Activated naive CD8-positive, alpha-beta T cell treated with anti-CD3 and anti-CD28 coated beads, Interleukin-2, amount 10 ng/mL, durations not matched to agents 7 days and 5 days (primary cell): ENCODE results near the gene PROB1. TPM values are rescaled to one million over a fixed set of nuclear protein-coding genes. Genes with fewer than 3 reads are reported as not detected.
A peak's percentile ranks its signal among the peaks of the same experiment; 100 is the strongest.

Experiments
- ATAC-seq: fragments of 150-1000 bp; cut with Tn5 transposase; one replicate; pipeline ENCODE4 v1.10.0; 2021; ENCODE audit warnings: low read depth, moderate library complexity
- POLR2A ChIA-PET: fragments of 350-600 bp; sonication (Branson Sonifier 250); formaldehyde crosslinking; loops from one replicate; lab custom pipeline; 2021; ENCODE audit warnings: antibody characterized with exemption; lab: Charles Lee
- DNase-seq: peaks from one replicate; pipeline ENCODE4 v3.0.0; 2021
- H3K27ac Mint-ChIP-seq: one replicate; pipeline ENCODE4 v1.8.0; 2022; ENCODE audit warnings: mild to moderate bottlenecking, mixed read lengths
- H3K27me3 Mint-ChIP-seq: one replicate; pipeline ENCODE4 v1.8.0; 2022; ENCODE audit warnings: mild to moderate bottlenecking, moderate library complexity, mixed read lengths
- H3K36me3 Mint-ChIP-seq: one replicate; pipeline ENCODE4 v1.8.0; 2021; ENCODE audit warnings: mild to moderate bottlenecking, mixed read lengths
- H3K4me1 Mint-ChIP-seq: one replicate; pipeline ENCODE4 v1.8.0; 2021; ENCODE audit warnings: mixed read lengths
- H3K4me3 Mint-ChIP-seq: one replicate; pipeline ENCODE4 v1.8.0; 2022; ENCODE audit warnings: mild to moderate bottlenecking, moderate library complexity, mixed read lengths
- H3K9me3 Mint-ChIP-seq: one replicate; pipeline ENCODE4 v1.8.0; 2021; ENCODE audit warnings: mixed read lengths
- total RNA-seq, 2 experiments: library from RNA; stranded (reverse); gene quantifications; one replicate each; pipeline ENCODE4 v1.2.3, GENCODE V29; 2021

PROB1 gene
- total RNA-seq, 2 experiments from 2014 or later = 4.1 to 4.3 TPM

- no peak for ATAC-seq
- Mint-ChIP-seq H3K36me3 (peaks cover 2% of the 10 kb centered on the region), H3K4me1 (peaks cover 37% of the 10 kb centered on the region), H3K27ac (peak overlapping the region; percentile 54), H3K9me3 (no peaks in the 10 kb centered on the region), H3K27me3 (peaks cover 2% of the 10 kb centered on the region), H3K4me3 (no peak overlapping the region)
- POLR2A ChIA-PET = interaction anchor here (0.5 to 1.4 kb wide), 8 partner anchors 13 to 142 kb away, joined by 3 to 5 read pairs (median 4); partner anchors contain the start of genes SPATA24 and UBE2D2
- DNase-seq = no peak
Measured at GRCh38 chr5:139419226-139420192, 24.6 kb upstream of the PROB1 start.

GRCh38 chr5:139418793-139419192 is 23.9 kb upstream of the PROB1 start:
- no peaks in the 10 kb centered on the region for H3K9me3 Mint-ChIP-seq
- H3K27me3 Mint-ChIP-seq = no peaks in the 10 kb centered on the region
- no peak for ATAC-seq
- DNase-seq = no peak
- peaks cover 2% of the 10 kb centered on the region for H3K36me3 Mint-ChIP-seq
- POLR2A ChIA-PET = interaction anchor here (0.9 to 1.1 kb wide), 2 partner anchors 15 to 142 kb away, joined by 3 to 4 read pairs; partner anchors contain the start of genes SPATA24 and UBE2D2
- no peak overlapping the region for H3K4me3 Mint-ChIP-seq
- H3K27ac Mint-ChIP-seq = no peak overlapping the region
- peaks cover 43% of the 10 kb centered on the region for H3K4me1 Mint-ChIP-seq

GRCh38 chr5:139417214-139417613 is 22.3 kb upstream of the PROB1 start:
- POLR2A ChIA-PET = no interaction called here
- Mint-ChIP-seq H3K4me3 (no peak overlapping the region), H3K27me3 (no peaks in the 10 kb centered on the region), H3K9me3 (no peaks in the 10 kb centered on the region), H3K4me1 (peaks cover 49% of the 10 kb centered on the region), H3K36me3 (no peaks in the 10 kb centered on the region), H3K27ac (no peak overlapping the region)
- DNase-seq (no peak), ATAC-seq (no peak)

GRCh38 chr5:139416651-139417050 is 21.7 kb upstream of the PROB1 start:
- no peaks in the 10 kb centered on the region for H3K27me3 Mint-ChIP-seq
- DNase-seq (no peak), ATAC-seq (no peak)
- H3K9me3 Mint-ChIP-seq = no peaks in the 10 kb centered on the region
- H3K4me3 Mint-ChIP-seq = peak overlapping the region; percentile 28
- no peaks in the 10 kb centered on the region for H3K36me3 Mint-ChIP-seq
- peak overlapping the region; percentile 61 for H3K27ac Mint-ChIP-seq
- H3K4me1 Mint-ChIP-seq = peaks cover 48% of the 10 kb centered on the region
- POLR2A ChIA-PET = interaction anchor here (1.0 kb wide), 1 partner anchor 97 kb away, joined by 3 read pairs; no protein-coding TSS in a partner anchor

- H3K4me3 Mint-ChIP-seq = peak overlapping the region; percentile 62
- no peak for DNase-seq
- POLR2A ChIA-PET = interaction anchor here (0.6 to 1.0 kb wide), 3 partner anchors 17 to 838 kb away, joined by 3 read pairs; no protein-coding TSS in a partner anchor
- H3K27ac Mint-ChIP-seq = peak overlapping the region; percentile 84
- ATAC-seq = no peak
- H3K36me3 Mint-ChIP-seq = no peaks in the 10 kb centered on the region
- H3K9me3 Mint-ChIP-seq = no peaks in the 10 kb centered on the region
- no peaks in the 10 kb centered on the region for H3K27me3 Mint-ChIP-seq
- peaks cover 48% of the 10 kb centered on the region for H3K4me1 Mint-ChIP-seq
Measured at GRCh38 chr5:139415869-139416268, 21.0 kb upstream of the PROB1 start.

- no peaks in the 10 kb centered on the region for H3K9me3 Mint-ChIP-seq
- H3K4me1 Mint-ChIP-seq = peaks cover 48% of the 10 kb centered on the region
- H3K36me3 Mint-ChIP-seq = no peaks in the 10 kb centered on the region
- H3K27ac Mint-ChIP-seq = peak overlapping the region; percentile 84
- POLR2A ChIA-PET = interaction anchor here (0.6 to 1.3 kb wide), 4 partner anchors 16 to 837 kb away, joined by 3 read pairs; no protein-coding TSS in a partner anchor
- peak; percentile 46 for DNase-seq
- H3K4me3 Mint-ChIP-seq = peak overlapping the region; percentile 62
- ATAC-seq = peak; percentile 76
- no peaks in the 10 kb centered on the region for H3K27me3 Mint-ChIP-seq
Measured at GRCh38 chr5:139415221-139415861, 20.4 kb upstream of the PROB1 start.

- H3K9me3 Mint-ChIP-seq = no peaks in the 10 kb centered on the region
- H3K27me3 Mint-ChIP-seq = no peaks in the 10 kb centered on the region
- H3K36me3 Mint-ChIP-seq = no peaks in the 10 kb centered on the region
- POLR2A ChIA-PET = interaction anchor here (1.3 kb wide), 2 partner anchors 11 to 23 kb away, joined by 3 to 4 read pairs; partner anchors contain the start of gene SPATA24
- no peak for DNase-seq
- peak overlapping the region; percentile 84 for H3K27ac Mint-ChIP-seq
- peaks cover 48% of the 10 kb centered on the region for H3K4me1 Mint-ChIP-seq
- H3K4me3 Mint-ChIP-seq = peak overlapping the region; percentile 62
- no peak for ATAC-seq
Measured at GRCh38 chr5:139414581-139415130, 19.8 kb upstream of the PROB1 start.

- peaks cover 47% of the 10 kb centered on the region for H3K4me1 Mint-ChIP-seq
- POLR2A ChIA-PET = interaction anchor here (1.3 kb wide), 2 partner anchors 10 to 22 kb away, joined by 3 to 4 read pairs; partner anchors contain the start of gene SPATA24
- H3K27me3 Mint-ChIP-seq = no peaks in the 10 kb centered on the region
- DNase-seq (no peak), ATAC-seq (no peak)
- H3K9me3 Mint-ChIP-seq = no peaks in the 10 kb centered on the region
- no peaks in the 10 kb centered on the region for H3K36me3 Mint-ChIP-seq
- peak overlapping the region; percentile 84 for H3K27ac Mint-ChIP-seq
- peak overlapping the region; percentile 23 for H3K4me3 Mint-ChIP-seq
Measured at GRCh38 chr5:139413963-139414362, 19.1 kb upstream of the PROB1 start.

- no peak overlapping the region for H3K27ac Mint-ChIP-seq
- DNase-seq (no peak), ATAC-seq (no peak)
- peaks cover 40% of the 10 kb centered on the region for H3K4me1 Mint-ChIP-seq
- no peaks in the 10 kb centered on the region for H3K27me3 Mint-ChIP-seq
- no peaks in the 10 kb centered on the region for H3K9me3 Mint-ChIP-seq
- no peak overlapping the region for H3K4me3 Mint-ChIP-seq
- H3K36me3 Mint-ChIP-seq = no peaks in the 10 kb centered on the region
- POLR2A ChIA-PET = interaction anchor here (1.3 kb wide), 1 partner anchor 10 kb away, joined by 4 read pairs; the partner anchor contains the start of gene SPATA24
Measured at GRCh38 chr5:139413153-139413552, 18.2 kb upstream of the PROB1 start.

GRCh38 chr5:139410993-139411828 is 16.3 kb upstream of the PROB1 start:
- H3K27me3 Mint-ChIP-seq = no peaks in the 10 kb centered on the region
- no peak overlapping the region for H3K4me3 Mint-ChIP-seq
- peak overlapping the region; percentile 4 for H3K27ac Mint-ChIP-seq
- DNase-seq (no peak), ATAC-seq (no peak)
- peaks cover 43% of the 10 kb centered on the region for H3K4me1 Mint-ChIP-seq
- H3K36me3 Mint-ChIP-seq = no peaks in the 10 kb centered on the region
- no peaks in the 10 kb centered on the region for H3K9me3 Mint-ChIP-seq
- POLR2A ChIA-PET = interaction anchor here (0.8 kb wide), 1 partner anchor 71 kb away, joined by 3 read pairs; no protein-coding TSS in a partner anchor

- ATAC-seq (no peak), DNase-seq (no peak)
- Mint-ChIP-seq H3K36me3 (no peaks in the 10 kb centered on the region), H3K4me3 (no peak overlapping the region), H3K27ac (no peak overlapping the region), H3K9me3 (no peaks in the 10 kb centered on the region), H3K27me3 (no peaks in the 10 kb centered on the region), H3K4me1 (peaks cover 35% of the 10 kb centered on the region)
- POLR2A ChIA-PET = interaction anchor here (0.8 to 1.2 kb wide), 2 partner anchors 29 to 72 kb away, joined by 3 read pairs; partner anchors contain the start of gene DNAJC18
Measured at GRCh38 chr5:139410121-139410992, 15.5 kb upstream of the PROB1 start.
